Fibroblast of upper back skin (primary cell): ENCODE data around the gene BICDL1.

Source experiments
- DNase-seq: peaks from one replicate; pipeline ENCODE4 v3.0.0-alpha.2; 2013

The BICDL1 gene

GRCh38 chr12:120102189-120103043 lies 113.4 kb downstream of the BICDL1 start:
- DNase-seq, result no peak

DNA sequence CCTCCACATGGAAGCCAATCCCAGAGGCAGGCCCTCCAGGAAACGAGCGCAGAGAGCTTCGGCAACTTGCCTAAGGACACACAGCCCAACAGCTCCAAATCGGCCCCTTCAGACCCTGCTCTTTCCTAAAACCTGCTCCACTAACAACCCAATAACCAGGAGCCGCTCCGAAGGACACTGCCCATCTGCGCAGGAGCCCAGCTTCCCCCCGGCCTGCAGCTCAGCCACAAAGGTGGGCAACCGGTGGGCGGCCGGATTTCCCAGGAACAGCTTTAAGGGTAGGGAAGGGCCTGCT lies 114.0 kb downstream of the BICDL1 start:
- DNase-seq, result no peak

DNA sequence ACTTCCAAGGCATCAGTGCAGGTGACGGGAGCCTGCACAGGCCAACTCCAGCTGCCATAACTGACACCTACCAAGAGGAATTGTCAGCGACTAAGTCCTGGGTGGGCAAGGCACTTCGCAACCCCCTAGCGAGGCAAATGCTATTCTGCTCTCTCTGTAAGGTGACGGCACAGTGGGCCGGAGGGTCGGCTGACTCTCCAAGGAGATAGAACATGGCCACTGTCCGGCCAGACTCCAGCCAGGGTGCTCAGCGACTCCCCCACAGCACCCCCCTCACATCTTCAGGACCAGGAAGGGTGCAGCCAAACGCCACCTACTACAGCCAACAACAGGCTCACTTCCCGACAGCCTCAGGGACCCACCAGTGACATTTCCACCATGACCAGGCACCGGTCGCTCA lies 114.3 kb downstream of the BICDL1 start:
- DNase-seq, result no peak

DNA sequence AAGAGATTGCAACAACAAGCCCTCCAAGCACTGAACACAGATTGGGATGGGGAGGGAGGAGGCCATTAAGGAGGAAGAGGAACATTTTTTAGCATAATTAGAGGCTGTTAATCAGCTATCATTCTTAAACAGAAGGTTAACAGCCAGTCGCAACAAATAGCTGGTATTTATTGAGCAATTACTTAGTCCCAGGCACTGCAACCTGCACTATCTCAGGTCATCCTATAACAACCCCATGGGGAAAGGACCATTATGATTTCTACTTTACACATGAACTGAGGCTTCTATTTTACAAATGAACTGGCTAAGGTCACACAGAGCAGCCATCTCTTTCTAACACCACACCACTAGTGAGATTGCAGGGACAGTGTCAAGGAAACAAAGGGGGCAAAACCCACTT lies 117.1 kb downstream of the BICDL1 start:
- DNase-seq, result no peak

GRCh38 chr12:120109570-120110267 lies 120.7 kb downstream of the BICDL1 start:
- DNase-seq, result no peak

GRCh38 chr12:120110550-120111501 lies 121.8 kb downstream of the BICDL1 start:
- no peak for DNase-seq

DNA sequence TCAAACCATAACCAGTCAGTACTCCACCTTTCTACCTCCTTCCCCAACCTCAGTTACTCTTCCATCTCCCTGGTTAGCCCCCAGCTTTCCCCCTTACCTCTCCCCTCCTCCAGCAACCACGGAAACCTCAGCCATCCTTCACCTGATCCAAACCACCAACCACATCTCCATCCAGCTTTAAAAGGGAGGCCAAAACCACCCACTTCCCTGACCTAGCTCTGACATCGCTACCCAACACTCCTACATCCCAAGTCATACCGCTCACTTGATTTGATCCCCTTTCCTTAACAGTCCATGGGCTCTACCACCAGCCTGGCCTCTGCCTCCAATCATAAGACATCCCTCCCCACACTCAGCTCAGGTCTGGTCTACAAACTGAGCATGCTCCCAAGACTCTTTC lies 126.0 kb downstream of the BICDL1 start:
- no peak for DNase-seq

GRCh38 chr12:120115692-120116440 lies 126.8 kb downstream of the BICDL1 start:
- peak; percentile 36 for DNase-seq

GRCh38 chr12:120116441-120116791 lies 127.4 kb downstream of the BICDL1 start, which contains the start of gene RAB35:
TSS of gene RAB35 (minus strand) at chr12:120116753. CDS start at chr12:120116650, 103 bp downstream.
- no peak for DNase-seq

DNA sequence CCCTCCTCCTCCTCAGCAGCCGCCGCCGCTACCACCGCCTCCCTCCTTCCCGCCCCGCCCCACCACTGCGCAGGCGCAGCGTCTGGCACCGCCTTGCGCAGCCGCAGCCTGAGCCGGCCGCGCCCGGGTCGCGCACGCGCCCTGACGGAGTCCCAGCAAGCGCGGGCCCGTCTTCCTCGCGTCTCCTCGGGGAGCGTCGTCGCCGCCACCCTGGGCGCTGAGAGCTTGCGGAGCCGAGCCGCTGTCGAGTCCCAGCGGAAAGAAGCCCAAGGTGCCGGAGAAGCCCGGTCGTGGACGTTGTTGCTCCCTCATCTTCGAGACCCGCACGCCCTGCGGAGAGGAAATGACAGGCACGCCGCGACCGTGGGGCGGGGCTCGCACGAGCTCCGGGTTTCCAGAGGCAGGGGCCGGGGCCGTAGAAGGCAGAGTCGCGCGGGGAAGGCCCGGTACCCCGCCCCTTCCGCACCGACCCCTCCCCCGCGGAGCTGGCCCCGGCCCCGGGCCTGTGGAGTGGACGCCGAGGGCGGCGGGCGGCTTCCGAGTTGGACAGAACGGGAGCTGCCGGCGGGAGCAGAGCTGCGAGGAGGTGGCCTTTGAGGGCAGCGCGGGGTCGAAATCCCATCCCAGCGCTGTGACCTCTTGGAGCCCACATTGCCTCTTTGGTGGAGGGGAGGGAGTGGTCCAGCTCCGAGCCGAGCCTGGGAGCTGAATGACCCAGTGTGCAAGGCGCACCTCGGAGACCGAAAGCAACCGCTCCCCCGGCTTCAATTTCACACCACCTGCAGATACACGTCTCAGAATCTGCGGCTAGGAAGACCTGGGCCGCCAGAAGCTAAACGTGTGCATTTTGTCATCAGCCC lies 128.0 kb downstream of the BICDL1 start:
- peak; percentile 92 for DNase-seq

GRCh38 chr12:120117961-120118320 lies 128.9 kb downstream of the BICDL1 start:
- no peak for DNase-seq

- peak; percentile 32 for DNase-seq
Observed at GRCh38 chr12:120118321-120119061, 129.5 kb downstream of the BICDL1 start.

GRCh38 chr12:120119271-120119973 lies 130.4 kb downstream of the BICDL1 start:
- peak; percentile 24 for DNase-seq

- DNase-seq, result no peak
Observed at GRCh38 chr12:120121343-120121742, 132.3 kb downstream of the BICDL1 start.

DNA sequence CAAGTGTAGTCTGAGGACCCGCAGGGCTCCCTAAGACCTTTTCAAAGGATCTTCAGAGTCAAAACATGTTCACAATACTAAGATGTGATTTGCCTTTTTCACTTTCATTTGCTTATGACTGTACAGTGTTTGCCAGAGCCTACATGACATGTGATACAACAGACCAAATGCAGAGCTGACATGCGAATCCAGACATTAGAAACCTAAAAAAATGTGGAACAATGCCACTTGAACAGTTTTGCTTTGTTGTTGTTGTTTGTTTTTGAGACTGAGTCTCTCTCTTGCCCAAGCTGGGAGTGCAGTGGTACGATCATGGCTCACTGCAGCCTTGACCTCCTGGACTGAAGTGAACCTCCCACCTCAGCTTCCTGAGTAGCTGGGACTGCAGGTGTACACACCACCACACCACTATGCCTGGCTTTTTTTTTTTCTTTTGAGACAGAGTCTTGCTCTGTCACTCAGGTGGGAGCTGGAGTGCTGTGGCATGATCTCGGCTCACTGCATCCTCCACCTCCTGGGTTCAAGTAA lies 132.8 kb downstream of the BICDL1 start:
- DNase-seq, result no peak

DNA sequence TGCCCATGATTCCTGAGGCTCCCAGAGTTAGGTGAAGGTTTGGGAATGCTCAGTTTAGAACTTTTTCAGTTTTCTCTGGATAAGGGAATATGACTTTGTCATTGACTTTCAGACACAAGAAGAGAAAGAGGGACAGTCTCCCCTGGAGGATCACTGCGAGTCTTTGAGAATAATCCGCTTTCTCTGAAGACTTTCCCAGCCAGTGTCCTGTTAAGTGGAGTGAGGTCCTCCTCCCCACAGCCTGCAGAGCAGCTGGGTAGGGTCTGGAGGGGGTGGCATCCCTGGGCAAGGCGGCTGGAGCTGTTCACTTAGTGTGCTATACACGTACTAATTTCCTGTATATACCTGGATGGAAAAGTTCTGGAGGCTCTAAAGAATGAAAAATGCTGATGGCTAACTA lies 136.0 kb downstream of the BICDL1 start:
- DNase-seq, result no peak

DNA sequence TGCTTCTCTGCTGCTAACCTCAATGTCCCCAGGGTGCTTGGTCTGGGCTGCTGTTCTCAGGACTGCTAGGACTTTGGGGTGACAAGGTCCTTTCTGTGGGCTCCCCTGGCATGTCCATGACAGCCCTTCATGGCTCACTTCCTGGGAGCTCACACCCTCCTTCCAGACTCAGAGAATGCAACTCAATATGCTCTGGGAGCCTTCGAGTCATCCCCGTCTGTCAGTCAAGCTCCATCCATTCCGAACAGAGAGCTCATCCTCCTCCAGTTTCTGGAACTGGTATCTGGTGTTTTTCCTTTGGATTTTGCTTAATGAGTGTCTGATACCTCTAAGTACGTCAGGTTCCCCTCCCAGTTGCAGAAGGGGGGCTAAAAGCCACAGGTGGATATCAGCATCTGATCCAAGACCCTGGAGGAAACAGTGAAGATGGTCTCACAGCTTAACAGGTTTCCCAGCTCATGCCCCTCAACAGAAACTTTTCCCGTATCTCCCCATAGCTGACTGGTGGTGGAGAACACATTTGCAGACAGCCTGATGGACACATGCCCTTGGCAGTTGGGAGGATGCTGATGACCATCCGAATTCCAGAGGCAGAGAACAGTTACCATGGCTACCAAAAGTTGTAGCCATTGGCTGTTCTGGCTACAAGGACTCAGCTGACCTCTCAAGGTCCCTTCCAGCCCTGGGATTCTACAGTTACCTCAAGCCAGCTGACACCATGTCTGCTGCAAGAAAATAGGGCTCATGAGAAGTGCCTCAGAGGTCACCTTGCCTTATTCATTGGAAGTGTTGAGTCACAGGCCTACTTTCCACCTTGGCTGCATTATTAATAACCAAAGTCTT lies 137.0 kb downstream of the BICDL1 start:
- no peak for DNase-seq

GRCh38 chr12:120126635-120127005 lies 137.6 kb downstream of the BICDL1 start:
- no peak for DNase-seq

DNA sequence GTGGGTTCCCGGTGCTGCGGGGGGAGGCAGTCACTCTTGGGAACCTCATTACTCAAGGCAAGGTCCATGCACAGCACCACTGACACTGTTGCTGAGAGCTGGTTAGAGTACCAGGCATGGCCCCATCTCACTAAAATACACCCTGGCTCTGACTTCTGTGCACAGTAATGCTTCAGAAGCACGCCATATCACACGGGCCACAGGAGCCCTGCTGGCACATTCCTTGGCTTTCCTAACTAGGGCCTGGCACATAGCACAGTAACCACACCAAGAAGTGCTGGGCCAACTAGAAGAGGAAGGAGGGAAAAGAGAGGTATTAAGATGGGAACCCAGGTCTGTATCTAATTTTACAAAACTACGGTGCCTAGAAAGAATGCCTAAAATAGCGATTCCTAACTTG lies 141.0 kb downstream of the BICDL1 start:
- DNase-seq, result no peak
